HFFc6 (cell line): ENCODE results near the gene SPATA20. TPM values are rescaled to one million over a fixed set of nuclear protein-coding genes. Genes with fewer than 3 reads are reported as not detected.

ENCODE experiments used
- DNase-seq: peaks from one replicate; pipeline ENCODE4 v3.0.0-alpha.2; 2018
- H3K27ac Mint-ChIP-seq: 2 replicates; pipeline ENCODE4 v1.8.0; 2020; ENCODE audit warnings: mild to moderate bottlenecking, mixed read lengths
- H3K27me3 Mint-ChIP-seq: 2 replicates; pipeline ENCODE4 v1.8.0; 2021; ENCODE audit warnings: mild to moderate bottlenecking, moderate library complexity, mixed read lengths; ENCODE audit not compliant: insufficient read depth
- H3K36me3 Mint-ChIP-seq: 2 replicates; pipeline ENCODE4 v1.8.0; 2021; ENCODE audit warnings: low read depth, mixed read lengths
- H3K4me1 Mint-ChIP-seq: 2 replicates; pipeline ENCODE4 v1.8.0; 2020; ENCODE audit warnings: low read depth, mixed read lengths
- H3K4me3 Mint-ChIP-seq: 2 replicates; pipeline ENCODE4 v1.8.0; 2020; ENCODE audit warnings: mild to moderate bottlenecking, moderate library complexity, mixed read lengths
- H3K9me3 Mint-ChIP-seq: 2 replicates; pipeline ENCODE4 v1.8.0; 2020; ENCODE audit warnings: mild to moderate bottlenecking, mixed read lengths
- total RNA-seq, 6 experiments: library from RNA; stranded (reverse); fragmentation: NEBNext Ultra II Directional; extraction: Animal tissue kit (Norgen Biotek cat#: 25700); gene quantifications; 2 replicates in 1 of 6; 3 replicates in 5 of 6; pipeline ENCODE4 v1.2.3, GENCODE V29; 2021
- TF ChIP-seq, protein P1 (sequence below): fragments of 200-600 bp; sonication (generic); IDR thresholded peaks from 2 replicates; pipeline ENCODE4 v1.5.0; 2021; ENCODE audit warnings: antibody characterized with exemption, mild to moderate bottlenecking

SPATA20 gene
- total RNA-seq, 6 experiments from 2014 or later, result 53.4 to 71.2 (median 62.6) TPM

DNA sequence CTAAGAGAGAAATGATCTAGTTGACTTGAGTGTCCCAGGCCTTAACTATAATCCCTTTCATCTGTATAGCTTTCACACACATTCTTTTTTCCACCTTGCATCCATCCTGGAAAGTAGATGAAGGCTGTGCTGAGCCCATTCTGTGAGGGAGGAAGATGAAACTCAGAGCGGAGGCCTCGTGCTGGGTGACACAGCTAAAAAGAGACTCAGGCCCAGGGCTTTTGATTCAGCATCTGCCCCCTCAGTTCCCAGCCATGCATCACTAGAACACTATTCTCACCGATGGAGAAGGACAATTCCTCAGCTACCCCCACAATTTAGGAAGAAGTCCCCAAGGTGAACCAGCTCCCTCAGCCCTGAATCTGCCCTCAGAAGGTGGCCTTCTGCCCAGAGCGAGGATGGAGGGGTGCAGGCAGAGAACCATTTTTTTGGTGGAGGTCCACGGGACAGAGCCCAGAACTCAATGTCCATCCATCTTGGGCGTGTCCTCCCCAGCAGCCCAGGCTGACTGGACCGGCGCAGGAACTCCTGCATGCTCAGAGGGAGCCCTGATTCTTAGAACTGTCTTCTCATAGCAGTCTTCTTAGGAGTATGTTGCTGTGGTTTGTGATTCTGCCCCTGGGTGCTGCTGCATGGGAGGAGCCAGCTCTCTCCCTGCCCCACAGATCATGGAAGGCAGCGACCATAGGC, 44.5 kb upstream of the SPATA20 start:
- DNase-seq, result no peak
- Mint-ChIP-seq H3K36me3 (no peaks in the 10 kb centered on the region), H3K4me1 (peaks cover 8% of the 10 kb centered on the region), H3K27me3 (peaks cover 6% of the 10 kb centered on the region), H3K27ac (no peak overlapping the region), H3K9me3 (no peaks in the 10 kb centered on the region), H3K4me3 (no peak overlapping the region)
- TF ChIP-seq, protein P1, sequence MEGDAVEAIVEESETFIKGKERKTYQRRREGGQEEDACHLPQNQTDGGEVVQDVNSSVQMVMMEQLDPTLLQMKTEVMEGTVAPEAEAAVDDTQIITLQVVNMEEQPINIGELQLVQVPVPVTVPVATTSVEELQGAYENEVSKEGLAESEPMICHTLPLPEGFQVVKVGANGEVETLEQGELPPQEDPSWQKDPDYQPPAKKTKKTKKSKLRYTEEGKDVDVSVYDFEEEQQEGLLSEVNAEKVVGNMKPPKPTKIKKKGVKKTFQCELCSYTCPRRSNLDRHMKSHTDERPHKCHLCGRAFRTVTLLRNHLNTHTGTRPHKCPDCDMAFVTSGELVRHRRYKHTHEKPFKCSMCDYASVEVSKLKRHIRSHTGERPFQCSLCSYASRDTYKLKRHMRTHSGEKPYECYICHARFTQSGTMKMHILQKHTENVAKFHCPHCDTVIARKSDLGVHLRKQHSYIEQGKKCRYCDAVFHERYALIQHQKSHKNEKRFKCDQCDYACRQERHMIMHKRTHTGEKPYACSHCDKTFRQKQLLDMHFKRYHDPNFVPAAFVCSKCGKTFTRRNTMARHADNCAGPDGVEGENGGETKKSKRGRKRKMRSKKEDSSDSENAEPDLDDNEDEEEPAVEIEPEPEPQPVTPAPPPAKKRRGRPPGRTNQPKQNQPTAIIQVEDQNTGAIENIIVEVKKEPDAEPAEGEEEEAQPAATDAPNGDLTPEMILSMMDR, result no peak

- no peaks in the 10 kb centered on the region for H3K36me3 Mint-ChIP-seq
- peaks cover 9% of the 10 kb centered on the region for H3K27me3 Mint-ChIP-seq
- peaks cover 22% of the 10 kb centered on the region for H3K4me1 Mint-ChIP-seq
- DNase-seq, result no peak
- TF ChIP-seq, protein P1, result no peak
- H3K9me3 Mint-ChIP-seq, result no peaks in the 10 kb centered on the region
- no peak overlapping the region for H3K4me3 Mint-ChIP-seq
- no peak overlapping the region for H3K27ac Mint-ChIP-seq
These were observed 41.3 kb upstream of the SPATA20 start for GRCh38 chr17:50505591-50506130.

DNA sequence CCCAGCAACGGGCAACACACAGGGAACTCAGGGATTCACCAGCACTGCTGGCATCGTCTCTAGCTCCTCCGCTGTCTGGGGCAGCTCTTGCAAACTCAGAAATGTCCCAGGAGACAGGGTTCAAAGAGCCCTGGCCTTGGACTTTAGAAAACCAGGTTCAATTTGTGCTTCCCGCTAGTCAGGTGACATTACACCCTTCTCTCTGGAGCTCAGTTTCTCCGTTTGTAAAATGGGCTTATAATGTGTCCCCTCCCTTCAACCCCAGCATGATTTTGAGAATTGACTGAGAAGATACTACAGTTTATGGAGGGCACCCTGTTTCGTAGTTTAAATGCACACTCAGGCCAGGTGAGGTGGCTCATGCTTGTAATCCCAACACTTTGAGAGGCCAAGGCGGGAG, 40.7 kb upstream of the SPATA20 start:
- H3K27me3 Mint-ChIP-seq, result peaks cover 9% of the 10 kb centered on the region
- no peak overlapping the region for H3K4me3 Mint-ChIP-seq
- TF ChIP-seq, protein P1, result no peak
- no peaks in the 10 kb centered on the region for H3K9me3 Mint-ChIP-seq
- peaks cover 28% of the 10 kb centered on the region for H3K4me1 Mint-ChIP-seq
- no peak for DNase-seq
- no peaks in the 10 kb centered on the region for H3K36me3 Mint-ChIP-seq
- H3K27ac Mint-ChIP-seq, result no peak overlapping the region

DNA sequence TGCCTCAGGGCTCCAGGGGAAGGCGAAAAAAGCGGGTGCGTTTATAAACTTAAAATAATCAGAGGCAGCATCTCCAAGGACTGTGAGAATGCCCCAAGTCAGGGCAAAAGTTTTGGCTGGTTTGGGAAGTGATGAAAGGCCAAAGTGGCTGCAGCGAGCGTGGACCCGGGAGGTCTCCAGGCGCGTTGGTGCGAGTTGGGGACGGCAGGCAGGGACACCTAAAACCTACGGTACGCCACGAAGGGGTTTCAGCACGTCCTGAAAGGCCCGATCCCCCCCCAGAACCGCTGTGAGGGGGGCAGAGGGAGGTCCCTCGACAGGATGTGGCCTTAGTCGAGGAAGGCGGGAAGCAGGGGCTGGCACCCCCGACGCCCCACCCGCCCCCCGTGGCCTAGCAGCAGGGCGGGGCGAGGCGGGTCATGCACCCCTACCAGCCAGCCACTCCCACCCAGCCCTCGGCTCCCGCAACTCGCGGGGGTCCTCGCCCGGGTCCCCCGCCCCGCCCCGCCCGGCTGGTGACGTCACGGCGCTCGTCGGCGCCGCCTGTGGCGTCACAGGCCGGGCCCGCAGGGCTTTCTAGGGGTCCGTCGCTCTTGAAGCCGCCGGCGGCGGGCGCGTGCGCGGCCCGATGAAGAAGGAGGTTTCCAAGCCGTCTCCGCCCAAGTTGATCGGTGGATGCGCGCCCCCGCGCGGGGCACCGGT, 39.0 kb upstream of the SPATA20 start, which contains the start of gene MYCBPAP:
TSS of gene MYCBPAP (plus strand) at position 569 of the 702 bp plus-strand sequence. CDS start 236 bp downstream, outside the sequence.
- Mint-ChIP-seq H3K9me3 (no peaks in the 10 kb centered on the region), H3K36me3 (no peaks in the 10 kb centered on the region), H3K4me1 (peaks cover 33% of the 10 kb centered on the region), H3K4me3 (peak within 1 kb of the TSS; percentile 88), H3K27ac (peak within 1 kb of the TSS; percentile 74), H3K27me3 (peaks cover 5% of the 10 kb centered on the region)
- TF ChIP-seq, protein P1, result peak; percentile 38; the same call in 1 of the 2 replicates
- DNase-seq, result peak; percentile 52

- TF ChIP-seq, protein P1, result no peak
- H3K36me3 Mint-ChIP-seq, result no peaks in the 10 kb centered on the region
- H3K4me3 Mint-ChIP-seq, result peak overlapping the region; percentile 88
- peak overlapping the region; percentile 74 for H3K27ac Mint-ChIP-seq
- H3K9me3 Mint-ChIP-seq, result no peaks in the 10 kb centered on the region
- DNase-seq, result no peak
- peaks cover 5% of the 10 kb centered on the region for H3K27me3 Mint-ChIP-seq
- H3K4me1 Mint-ChIP-seq, result peaks cover 27% of the 10 kb centered on the region
These were observed 38.2 kb upstream of the SPATA20 start for GRCh38 chr17:50508573-50509460.
